HCEC 1CT (cell line): ENCODE measurements around the gene ZNF563.

Experiments
- DNase-seq: peaks from one replicate; pipeline ENCODE4 v3.0.0-alpha.2; 2017

The ZNF563 gene

GRCh38 chr19:12294249-12295158 is 38.9 kb downstream of the ZNF563 start, which contains the start of gene ZNF44:
Gene ZNF44 (minus strand): TSS chr19:12294883. CDS start chr19:12294694, 189 bp downstream.
- DNase-seq, result peak; percentile 94

GRCh38 chr19:12293777-12294248 is 39.6 kb downstream of the ZNF563 start:
- peak; percentile 58 for DNase-seq

GRCh38 chr19:12289790-12290065 is 43.7 kb downstream of the ZNF563 start:
- DNase-seq, result no peak

- no peak for DNase-seq
These were observed 45.4 kb downstream of the ZNF563 start for GRCh38 chr19:12287958-12288500.

- no peak for DNase-seq
These were observed 48.8 kb downstream of the ZNF563 start for GRCh38 chr19:12284631-12285030.

GRCh38 chr19:12284226-12284625 is 49.2 kb downstream of the ZNF563 start:
- no peak for DNase-seq

GRCh38 chr19:12278713-12279112 is 54.7 kb downstream of the ZNF563 start:
- no peak for DNase-seq

GRCh38 chr19:12272980-12273901 is 60.2 kb downstream of the ZNF563 start:
- DNase-seq, result no peak

GRCh38 chr19:12272386-12272785 is 61.0 kb downstream of the ZNF563 start:
- DNase-seq, result no peak

- no peak for DNase-seq
These were observed 62.6 kb downstream of the ZNF563 start for GRCh38 chr19:12270854-12271253.
